EH (cell line): ENCODE data around the gene SLC12A3.

Experiments used
- DNase-seq: peaks from one replicate; pipeline ENCODE4 v3.0.0-alpha.2; 2015; ENCODE audit warnings: low read depth

SLC12A3 gene, protein sequence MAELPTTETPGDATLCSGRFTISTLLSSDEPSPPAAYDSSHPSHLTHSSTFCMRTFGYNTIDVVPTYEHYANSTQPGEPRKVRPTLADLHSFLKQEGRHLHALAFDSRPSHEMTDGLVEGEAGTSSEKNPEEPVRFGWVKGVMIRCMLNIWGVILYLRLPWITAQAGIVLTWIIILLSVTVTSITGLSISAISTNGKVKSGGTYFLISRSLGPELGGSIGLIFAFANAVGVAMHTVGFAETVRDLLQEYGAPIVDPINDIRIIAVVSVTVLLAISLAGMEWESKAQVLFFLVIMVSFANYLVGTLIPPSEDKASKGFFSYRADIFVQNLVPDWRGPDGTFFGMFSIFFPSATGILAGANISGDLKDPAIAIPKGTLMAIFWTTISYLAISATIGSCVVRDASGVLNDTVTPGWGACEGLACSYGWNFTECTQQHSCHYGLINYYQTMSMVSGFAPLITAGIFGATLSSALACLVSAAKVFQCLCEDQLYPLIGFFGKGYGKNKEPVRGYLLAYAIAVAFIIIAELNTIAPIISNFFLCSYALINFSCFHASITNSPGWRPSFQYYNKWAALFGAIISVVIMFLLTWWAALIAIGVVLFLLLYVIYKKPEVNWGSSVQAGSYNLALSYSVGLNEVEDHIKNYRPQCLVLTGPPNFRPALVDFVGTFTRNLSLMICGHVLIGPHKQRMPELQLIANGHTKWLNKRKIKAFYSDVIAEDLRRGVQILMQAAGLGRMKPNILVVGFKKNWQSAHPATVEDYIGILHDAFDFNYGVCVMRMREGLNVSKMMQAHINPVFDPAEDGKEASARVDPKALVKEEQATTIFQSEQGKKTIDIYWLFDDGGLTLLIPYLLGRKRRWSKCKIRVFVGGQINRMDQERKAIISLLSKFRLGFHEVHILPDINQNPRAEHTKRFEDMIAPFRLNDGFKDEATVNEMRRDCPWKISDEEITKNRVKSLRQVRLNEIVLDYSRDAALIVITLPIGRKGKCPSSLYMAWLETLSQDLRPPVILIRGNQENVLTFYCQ

DNA sequence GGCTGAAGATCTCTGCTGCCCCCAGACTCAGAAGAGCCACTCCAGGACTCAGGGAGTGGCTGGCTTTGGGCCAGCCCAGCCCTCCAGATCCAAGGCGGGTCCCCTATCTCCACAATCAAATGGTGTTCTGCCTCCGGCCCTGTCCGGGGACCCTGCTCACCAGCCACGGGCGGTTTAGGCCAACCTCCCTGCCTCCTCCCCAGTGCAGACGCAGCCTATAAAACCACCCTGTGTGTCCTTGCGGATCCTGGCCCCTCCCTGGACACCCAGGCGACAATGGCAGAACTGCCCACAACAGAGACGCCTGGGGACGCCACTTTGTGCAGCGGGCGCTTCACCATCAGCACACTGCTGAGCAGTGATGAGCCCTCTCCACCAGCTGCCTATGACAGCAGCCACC is at the start of gene SLC12A3:
Gene SLC12A3, plus strand, starts transcription at position 248 of the 400 bp plus-strand sequence. Its CDS starts 29 bp downstream, at position 277.
- DNase-seq = no peak

DNA sequence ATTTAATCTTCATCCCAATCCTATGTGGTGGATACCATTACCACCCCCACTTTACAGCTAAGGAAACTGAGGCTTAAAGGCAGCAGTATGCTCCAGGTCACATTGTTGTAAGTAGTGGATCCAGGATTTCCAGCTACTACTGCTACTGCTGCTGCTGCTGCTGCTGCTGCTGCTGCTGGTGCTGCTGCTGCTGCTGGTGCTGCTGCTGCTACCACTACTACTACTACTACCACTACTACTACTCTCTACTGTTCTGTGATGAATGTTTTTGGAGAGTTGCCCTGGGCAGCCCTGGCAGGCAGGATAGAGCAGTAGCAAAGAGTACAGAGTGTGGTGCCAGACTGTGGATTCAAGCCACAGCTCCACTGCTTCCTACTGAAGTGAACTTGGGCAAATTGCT is 49.3 kb upstream of the SLC12A3 start:
- DNase-seq = peak; percentile 39

DNA sequence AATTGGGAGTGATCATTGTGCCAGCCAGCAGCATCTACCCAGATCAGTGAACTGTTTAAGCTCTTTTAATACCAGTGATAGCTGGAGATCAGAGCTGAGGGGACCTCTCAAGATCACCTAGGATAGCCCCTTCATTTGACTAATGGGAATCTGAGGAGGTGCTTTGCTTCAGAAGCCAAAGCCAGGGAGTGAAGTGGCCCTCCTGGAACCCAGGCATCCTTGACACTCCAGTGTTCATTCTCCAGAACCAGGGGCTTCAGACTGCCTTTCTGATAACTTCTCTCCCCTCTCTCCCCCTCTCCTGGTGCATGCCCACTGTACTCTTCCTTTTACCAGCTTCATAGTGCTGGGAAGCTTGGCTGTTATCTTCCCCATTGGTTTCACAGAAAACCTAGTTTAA is 48.0 kb upstream of the SLC12A3 start:
- no peak for DNase-seq

DNA sequence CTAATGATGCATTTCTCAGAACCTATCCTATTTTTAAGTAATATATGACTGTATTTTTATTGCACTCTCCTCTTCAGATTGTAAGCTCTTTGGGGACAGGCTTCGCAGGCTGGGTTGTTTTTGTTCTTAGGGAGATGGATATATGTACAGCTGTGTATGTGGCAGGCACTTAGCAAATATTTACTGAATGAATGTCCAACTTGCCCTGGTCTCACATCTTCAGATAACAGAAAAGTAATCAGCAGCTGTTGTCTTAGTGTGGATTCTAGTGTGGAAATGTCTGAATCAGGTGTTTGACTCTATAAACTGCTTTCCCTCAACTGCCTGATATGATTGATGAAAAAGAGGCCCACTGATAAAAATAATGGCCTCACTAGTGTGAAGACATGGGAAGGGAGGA is 47.1 kb upstream of the SLC12A3 start:
- DNase-seq = no peak

DNA sequence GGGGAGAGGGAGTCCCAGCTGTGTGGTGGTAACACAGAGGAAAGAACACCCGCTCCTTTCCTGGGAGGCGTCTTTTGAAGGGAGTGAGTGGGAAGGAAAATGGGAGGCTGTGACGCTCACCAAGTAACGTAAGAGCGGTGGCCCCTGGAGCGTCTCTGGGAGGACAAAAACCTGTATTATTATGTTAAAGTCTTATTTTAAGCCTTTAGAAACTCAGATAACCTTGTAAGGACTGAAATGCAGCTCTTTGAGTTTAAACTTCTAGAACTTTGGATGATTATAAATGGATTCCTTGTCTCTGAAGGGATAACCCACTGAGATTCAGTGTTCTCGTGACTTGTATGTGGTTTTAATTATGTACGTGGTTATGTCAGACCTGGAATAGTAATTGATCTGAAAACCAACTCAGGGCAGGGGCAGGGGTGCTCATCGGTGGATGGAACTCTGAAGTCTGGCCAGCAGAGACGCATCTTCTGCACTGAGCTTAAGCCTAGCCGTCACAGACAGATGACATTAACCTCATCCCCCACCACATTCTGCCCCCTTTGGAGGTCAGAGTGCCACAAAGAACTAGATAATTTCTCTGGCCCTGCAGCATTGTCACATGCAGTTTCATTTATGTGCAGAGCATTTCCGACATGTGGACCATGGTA is 41.8 kb upstream of the SLC12A3 start:
- no peak for DNase-seq

DNA sequence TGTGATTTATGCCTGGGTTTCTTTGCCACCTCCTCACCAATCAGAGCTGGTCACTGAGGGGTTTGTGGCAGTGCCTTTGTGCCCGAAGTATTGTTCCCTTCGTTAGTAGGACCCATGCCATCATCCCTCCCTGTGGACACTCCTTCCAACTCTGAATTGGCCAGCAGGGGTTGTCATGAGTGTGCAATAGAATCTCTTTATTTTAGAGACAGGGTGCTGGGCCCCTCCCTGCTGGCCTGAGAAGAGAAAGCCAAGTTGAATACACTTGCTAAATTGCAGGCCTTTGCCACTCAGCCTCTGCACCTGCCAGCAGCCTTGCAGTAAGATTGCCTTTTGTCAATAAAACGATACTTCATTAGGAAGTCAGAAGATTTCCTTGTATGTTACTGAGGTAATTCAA is 40.7 kb upstream of the SLC12A3 start:
- DNase-seq = peak; percentile 25

DNA sequence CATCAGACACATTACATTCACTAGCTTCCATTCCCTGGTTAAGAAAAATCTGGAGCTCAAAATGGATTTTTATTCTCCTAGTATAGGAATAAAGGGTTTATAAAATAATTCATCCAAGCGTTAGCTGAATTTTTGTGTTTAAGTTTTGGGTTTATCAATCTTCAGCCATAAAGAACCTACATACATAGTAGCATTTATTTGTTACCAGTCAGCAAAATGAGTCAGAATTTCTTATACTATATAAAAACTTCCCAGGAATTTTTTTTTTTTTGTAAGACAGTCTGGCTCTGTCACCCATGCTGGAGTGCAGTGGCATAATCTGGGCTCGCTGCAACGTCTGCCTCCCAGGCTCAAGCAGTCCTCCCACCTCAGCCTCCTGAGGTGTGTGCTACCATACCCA is 40.2 kb upstream of the SLC12A3 start:
- no peak for DNase-seq

DNA sequence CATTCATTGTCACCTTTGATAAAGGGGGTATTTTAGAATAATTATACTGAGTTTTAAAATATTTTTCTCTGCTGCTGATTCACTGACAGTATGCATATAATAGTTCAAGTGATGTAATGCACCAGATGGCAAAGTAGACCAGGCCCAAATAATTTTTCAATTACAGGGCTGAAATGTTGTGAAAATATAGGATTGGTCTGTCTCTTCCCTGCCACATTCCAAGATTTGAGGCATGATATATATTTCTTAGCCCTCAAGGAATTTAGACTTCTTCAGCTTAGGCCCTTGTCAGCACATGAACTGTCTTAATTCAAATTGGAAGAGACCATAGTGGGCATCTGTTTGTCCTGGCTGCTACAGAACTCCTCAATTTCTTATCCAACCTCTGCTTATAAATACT is 39.2 kb upstream of the SLC12A3 start:
- peak; percentile 52 for DNase-seq

DNA sequence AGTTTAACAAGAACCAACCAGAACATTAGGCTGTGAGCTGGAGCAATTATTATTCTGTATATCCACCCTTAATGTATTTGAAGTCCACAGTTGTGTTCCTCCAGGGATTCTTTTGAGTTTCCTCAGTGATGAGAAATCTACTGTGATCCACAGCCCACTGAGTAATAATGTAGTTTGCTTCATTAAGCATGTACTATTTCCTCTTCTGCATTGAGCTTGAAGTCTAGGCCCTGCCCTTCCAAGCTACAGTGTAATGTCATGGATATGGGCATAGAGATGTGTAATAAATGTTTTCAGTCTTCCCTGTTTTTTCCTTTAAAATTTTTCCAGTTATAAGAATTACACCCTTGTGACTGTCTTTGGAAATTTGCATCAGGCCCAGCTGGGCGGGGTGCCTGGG is 36.4 kb upstream of the SLC12A3 start:
- no peak for DNase-seq

DNA sequence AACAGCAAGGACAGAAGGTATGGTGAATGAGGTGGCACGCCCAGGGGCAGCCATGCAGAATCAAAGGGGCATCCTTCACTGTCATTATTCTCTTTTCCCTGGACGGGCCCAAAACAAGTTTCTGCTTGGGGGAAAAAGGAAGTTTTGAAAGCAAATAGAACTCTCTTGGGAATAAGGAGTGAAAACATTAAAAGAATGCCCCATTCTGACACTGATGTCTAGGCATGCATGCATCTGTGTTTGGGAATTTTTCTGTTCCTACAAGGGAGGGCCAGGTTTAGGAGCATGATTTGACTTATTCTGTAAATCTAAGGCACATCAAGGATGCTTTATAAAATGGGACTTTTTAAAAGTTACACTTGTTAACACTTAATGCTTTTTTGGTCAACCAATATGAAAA is 34.3 kb upstream of the SLC12A3 start:
- peak; percentile 66 for DNase-seq

DNA sequence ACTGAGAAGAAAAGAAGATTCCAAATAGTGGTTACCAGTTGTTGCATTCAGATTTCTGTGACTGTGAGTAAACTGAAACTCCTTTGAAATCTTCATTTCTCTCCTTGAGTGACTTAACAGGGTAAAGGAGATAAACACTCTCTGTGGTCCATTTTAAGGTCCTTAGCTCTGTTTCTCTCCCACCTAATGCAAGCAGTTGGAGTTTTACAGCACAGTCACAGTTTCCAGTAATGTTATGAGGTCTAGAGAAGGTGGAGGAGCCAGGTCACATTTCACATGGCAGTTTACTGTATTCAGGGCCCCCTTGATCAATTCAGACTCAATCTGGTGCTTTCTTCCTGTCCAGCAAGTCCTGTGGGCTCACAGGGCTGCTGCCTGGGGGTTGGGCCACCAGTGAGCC is 32.2 kb upstream of the SLC12A3 start:
- DNase-seq = no peak

DNA sequence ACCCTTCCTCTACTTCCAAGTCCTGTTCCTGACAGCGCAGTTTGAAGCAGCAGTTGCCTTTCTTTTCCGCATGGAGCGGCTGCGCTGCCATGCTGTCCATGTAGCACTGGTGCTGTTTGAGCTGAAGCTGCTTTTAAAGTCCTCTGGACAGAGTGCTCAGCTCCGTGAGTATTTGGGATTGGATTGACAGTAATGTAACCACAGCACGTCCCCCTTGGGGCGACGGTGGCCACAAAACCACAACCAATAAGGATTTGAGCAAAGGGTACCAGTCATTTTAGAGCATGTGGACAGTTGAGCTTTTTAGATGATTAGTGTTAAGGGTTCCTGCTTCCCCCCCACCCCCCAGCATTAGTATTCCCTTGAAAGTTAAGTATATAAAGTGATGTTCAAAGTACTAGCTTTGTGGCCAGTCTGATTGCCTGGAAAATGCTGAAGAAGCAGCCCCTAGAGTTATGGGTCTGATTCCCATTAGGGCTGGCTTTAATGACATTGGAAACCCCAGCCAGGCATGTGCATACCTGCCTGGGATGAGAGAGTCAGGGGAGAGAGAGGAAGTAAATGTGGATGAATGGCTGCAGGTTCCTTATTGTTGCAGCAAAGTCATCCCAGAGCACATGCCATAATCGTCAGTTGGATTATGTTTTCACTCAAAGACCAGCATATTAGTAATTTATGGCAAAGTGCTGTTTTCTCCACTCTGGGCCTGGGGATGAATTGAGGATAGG is 31.6 kb upstream of the SLC12A3 start:
- peak; percentile 28 for DNase-seq

DNA sequence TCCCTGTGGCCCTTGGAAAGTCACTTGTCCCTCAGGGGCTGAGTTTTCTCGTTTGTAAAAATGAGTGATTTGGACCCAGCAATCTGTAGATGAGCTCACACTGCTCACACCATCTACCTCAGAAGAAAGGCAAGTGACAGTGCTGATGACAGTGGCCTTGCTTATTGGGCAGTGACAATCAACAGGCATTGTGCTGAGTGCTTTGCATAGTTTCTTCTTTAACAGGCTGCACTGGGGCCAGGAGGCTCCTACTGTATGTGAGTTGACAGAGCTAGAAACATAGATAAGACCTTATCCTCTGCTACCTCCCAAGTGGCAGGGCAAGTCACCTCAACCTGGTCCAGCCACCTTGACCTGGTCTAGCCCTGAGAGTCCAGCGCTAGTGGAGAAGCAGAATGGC is 29.7 kb upstream of the SLC12A3 start:
- DNase-seq = no peak

DNA sequence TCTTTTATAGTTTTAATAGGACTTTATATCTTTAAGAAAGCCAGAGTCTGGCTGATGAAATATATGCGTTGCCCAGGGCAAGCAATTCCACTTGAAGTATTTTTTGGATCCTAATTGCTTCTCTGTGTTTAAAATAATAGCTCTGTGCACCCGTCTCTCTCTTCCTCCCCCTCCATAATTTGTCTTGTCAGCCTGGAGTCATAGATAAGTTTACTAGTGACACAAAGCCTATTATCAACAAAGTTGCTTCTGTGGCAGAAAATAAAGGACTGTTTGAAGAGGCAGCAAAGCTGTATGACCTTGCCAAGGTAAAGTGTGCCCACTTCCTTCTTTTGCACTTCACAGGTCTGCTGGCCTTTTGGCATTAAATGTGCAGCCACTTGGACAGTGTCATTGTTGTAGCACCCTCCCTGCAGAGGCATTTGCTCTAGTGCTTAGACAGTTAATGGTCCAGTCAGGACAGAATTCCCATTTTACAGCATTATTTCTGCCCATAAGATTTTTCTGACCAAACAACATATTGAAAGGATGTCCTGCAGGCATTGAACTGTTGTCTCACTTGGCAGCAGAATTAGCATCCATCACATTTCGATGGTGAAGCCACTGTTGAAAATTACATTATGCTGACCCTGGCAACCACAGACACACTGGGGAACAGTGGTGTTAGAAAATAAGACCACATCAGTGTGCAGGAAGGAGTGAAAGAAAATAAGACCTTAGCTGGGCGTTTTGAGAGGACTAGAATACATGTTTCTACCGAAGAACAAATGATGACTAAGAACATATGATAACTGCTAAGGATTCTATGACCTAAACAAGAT is 28.4 kb upstream of the SLC12A3 start:
- peak; percentile 58 for DNase-seq

DNA sequence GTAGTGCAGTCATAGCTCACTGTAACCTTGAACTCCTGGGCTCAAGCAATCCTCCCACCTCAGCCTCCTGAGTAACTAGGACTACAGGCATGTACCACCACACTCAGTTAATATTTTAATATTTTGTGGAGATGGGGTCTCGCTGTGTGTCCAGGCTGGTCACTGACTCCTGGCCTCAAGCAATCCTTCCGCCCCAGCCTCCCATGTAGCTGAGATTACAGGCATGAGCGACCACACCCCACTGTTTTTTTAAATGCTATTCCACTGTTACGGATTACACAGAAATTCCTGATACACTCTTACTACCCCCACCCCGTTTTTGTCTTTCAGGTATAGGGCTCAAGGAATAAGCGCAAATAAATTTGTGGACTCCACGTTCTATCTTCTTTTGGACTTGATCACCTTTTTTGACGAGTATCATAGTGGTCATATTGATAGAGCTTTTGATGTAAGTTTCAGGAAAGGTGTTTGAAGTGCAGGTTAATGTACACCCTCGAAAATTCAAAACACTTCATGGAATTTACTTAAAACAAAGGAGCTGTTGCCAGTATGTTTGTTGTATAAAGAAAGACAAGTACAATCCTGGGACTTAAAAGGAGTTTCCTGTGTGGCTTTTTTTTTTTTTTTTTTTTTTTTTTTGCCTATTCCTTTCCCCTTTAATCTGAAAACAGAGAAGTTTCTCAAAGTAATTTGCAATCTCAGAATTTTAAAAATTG is 26.2 kb upstream of the SLC12A3 start:
- DNase-seq = no peak

DNA sequence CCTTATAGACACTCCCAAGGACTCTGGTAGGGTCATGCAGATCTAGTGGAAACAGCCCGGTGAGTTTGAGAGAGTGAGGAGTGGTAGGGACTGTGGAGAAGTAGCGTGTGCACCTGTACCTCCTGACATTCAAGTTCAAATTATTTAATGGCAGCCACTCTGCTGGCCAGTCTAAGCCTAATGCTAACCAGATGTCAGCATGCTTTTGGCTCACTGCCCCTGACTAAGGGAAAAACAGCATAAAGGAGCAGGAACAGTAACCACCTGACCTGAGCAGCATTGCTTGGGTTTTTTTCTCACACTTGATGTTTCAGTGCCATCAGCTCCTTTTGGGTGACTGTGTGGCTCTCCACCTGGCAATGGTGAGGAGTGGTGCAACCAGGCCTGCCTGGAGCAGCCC is 23.8 kb upstream of the SLC12A3 start:
- DNase-seq = peak; percentile 70

DNA sequence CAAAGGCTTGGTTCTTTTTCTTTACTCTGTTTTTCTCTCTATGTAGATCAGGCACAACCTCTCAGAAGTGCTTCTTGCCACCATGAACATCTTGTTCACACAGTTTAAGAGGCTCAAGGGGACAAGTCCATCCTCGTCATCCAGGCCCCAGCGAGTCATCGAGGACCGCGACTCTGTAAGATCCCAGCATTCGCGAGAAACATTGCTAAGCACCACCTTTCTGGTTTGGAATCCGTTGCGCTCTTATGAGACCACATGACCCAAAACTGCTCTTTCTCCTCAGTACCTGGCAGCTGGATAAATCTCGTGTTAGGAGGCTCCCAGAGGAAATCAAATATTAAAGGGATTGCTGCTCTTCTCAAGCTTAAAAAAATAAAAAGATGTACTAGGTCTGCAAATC is 23.3 kb upstream of the SLC12A3 start:
- no peak for DNase-seq

DNA sequence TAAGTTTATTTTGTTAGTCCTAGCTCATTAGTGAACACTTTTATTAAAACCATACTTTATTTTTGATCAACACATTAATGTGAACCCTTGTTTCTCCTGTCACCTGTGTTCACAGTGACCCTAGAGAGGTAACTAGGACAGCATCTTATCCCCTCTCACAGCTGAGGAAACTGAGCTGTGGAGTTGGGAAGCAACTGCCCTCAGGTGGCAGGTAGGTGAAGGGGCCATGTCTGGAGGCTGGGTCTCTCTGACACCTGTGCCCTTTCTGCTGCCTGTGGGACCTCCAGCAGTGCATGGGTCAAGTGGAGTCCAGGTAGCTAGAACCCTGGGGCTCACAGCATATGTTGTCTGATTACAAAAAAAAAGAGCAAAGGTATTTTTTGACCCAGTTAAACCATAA is 22.9 kb upstream of the SLC12A3 start:
- no peak for DNase-seq

DNA sequence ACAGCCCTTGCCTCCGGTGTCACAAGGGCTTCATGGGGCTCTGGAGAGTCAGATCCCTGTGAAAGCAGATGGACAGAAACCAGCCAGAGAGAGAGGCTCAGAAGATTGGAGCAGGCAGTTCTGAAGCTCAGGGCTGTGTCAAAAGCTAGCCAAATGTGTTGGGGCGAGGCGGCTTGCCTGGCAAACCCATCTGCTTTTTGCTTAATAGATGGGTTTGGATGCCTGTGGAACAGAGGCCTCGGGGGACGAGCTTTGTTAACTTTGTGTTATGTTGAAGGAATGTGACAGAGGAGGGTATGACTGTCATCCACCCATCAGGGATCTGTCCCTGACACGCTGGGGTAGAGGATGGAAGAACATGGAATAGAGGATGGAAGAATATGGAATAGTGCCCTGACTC is 21.0 kb upstream of the SLC12A3 start:
- DNase-seq = no peak
